ENCODE measurements around the gene TCEAL7. TPM values are rescaled to one million over a fixed set of nuclear protein-coding genes. Genes with fewer than 3 reads are reported as not detected.

Gene TCEAL7
- total and polyA plus RNA-seq, 9 of the 15 experiments (the other 6 are each of a cell fraction or from before 2014, with no cell fraction given): 0.07 to 0.34 (median 0.13) TPM; not detected in 4

GRCh38 chrX:103372886-103373285 is 42.8 kb downstream of the TCEAL7 start:
- H3K36me3 ChIP-seq (ENCODE audit: control insufficient read depth, insufficient read depth, low read length): no peaks in the 10 kb centered on the region
- FAIRE-seq: no peak
- H3K4me2 ChIP-seq (ENCODE audit: insufficient read depth, low read length): no peak overlapping the region
- H3K27me3 ChIP-seq (ENCODE audit: control insufficient read depth in 2 of 2, insufficient read depth in 2 of 2, low read length in 2 of 2): no peaks in the 10 kb centered on the region
- no peak overlapping the region for H2AFZ ChIP-seq (ENCODE audit: low read depth, low read length)
- WGBS (ENCODE audit: insufficient coverage, low coverage, missing lambda C conversion rate): 15% methylated on average over 2 of the region's 2 CpGs
- ATAC-seq: no peak
- in situ Hi-C loops (cut with MboI) (no loop called here), intact Hi-C loops (cut with micrococcal nuclease) (no loop called here)
- no peak overlapping the region for H3K4me3 ChIP-seq
- H3K9me3 ChIP-seq (replicated peaks; ENCODE audit: control insufficient read depth, insufficient read depth, low read depth, low read length): no peaks in the 10 kb centered on the region
- H3K27ac ChIP-seq (ENCODE audit: extremely low read depth, low read depth, low read length): no peak overlapping the region
- CTCF ChIA-PET (ENCODE audit: low intra/inter-chr PET ratio): no interaction called here
- H3K9ac ChIP-seq (ENCODE audit: insufficient read depth in 1 of 2, low read depth in 2 of 2, low read length in 2 of 2): no peak overlapping the region
- BruUV-seq (replicated peaks): no TSS peak
- POLR2A ChIA-PET: no interaction called here
- no peak for TF ChIP-seq MTA1 (IDR thresholded peaks at IDR 0.05; ENCODE audit: borderline replicate concordance)
- TF ChIP-seq BDP1 (IDR thresholded peaks at IDR 0.05; ENCODE audit: insufficient read depth, insufficient read length): no peak
- no peak for TF ChIP-seq HINFP (tag; conservative IDR thresholded peaks at IDR 0.05; ENCODE audit: low read depth)
- TF ChIP-seq NFIX (CRISPR knock-in tag; IDR thresholded peaks at IDR 0.05; ENCODE audit: low read depth): no peak
- no peak for TF ChIP-seq RERE (CRISPR knock-in tag; IDR thresholded peaks at IDR 0.05; ENCODE audit: borderline replicate concordance)
- TF ChIP-seq THAP7 (CRISPR knock-in tag; IDR thresholded peaks at IDR 0.05): no peak
- TF ChIP-seq ZNF511 (CRISPR knock-in tag; IDR thresholded peaks at IDR 0.05): no peak
- no peak for TF ChIP-seq KLF1 (tag; IDR thresholded peaks at IDR 0.05)
- TF ChIP-seq FIP1L1 (IDR thresholded peaks at IDR 0.05; ENCODE audit: low read depth, low read length, poor library complexity, severe bottlenecking): no peak
- no peak for TF ChIP-seq MBD1 (CRISPR knock-in tag; IDR thresholded peaks at IDR 0.05)
- TF ChIP-seq DPF2 (IDR thresholded peaks at IDR 0.05): no peak
- TF ChIP-seq ZNF408 (CRISPR knock-in tag; IDR thresholded peaks at IDR 0.05; ENCODE audit: low read depth): no peak
- TF ChIP-seq ZNF12 (CRISPR knock-in tag; IDR thresholded peaks at IDR 0.05): no peak
- H3K4me1 ChIP-seq (replicated peaks in 1 of 2; ENCODE audit: control insufficient read depth in 2 of 2, insufficient read depth in 2 of 2, low read length in 2 of 2): no peaks in the 10 kb centered on the region; a peak in 1 of 5 replicates
- DNase-seq (ENCODE audit: extremely low read depth in 1 of 4, low spot score in 3 of 4): no peak
- no peaks in the 10 kb centered on the region for H4K20me1 ChIP-seq (replicated peaks; ENCODE audit: control insufficient read depth, insufficient read depth, low read length)
- H3K9me1 ChIP-seq (ENCODE audit: control insufficient read depth, insufficient read depth, low read length): no peaks in the 10 kb centered on the region
- H3K79me2 ChIP-seq (ENCODE audit: control insufficient read depth, insufficient read depth, low read length): no peaks in the 10 kb centered on the region

Data from K562 (cell line).